Endothelial cell (in vitro differentiated cells): ENCODE data around the gene CYP4F8. TPM values are rescaled to one million over a fixed set of nuclear protein-coding genes. Genes with fewer than 3 reads are reported as not detected.

Source experiments
- DNase-seq: peaks from one replicate; pipeline ENCODE4 v3.0.0; 2021; ENCODE audit warnings: low spot score
- H3K27ac Mint-ChIP-seq: one replicate; pipeline ENCODE4 v1.8.0; 2021; ENCODE audit warnings: mixed read lengths, inconsistent platforms; ENCODE audit not compliant: unreplicated experiment
- H3K27me3 Mint-ChIP-seq: one replicate; pipeline ENCODE4 v1.8.0; 2021; ENCODE audit warnings: mild to moderate bottlenecking, moderate library complexity, mixed read lengths, inconsistent platforms; ENCODE audit not compliant: unreplicated experiment
- H3K36me3 Mint-ChIP-seq: one replicate; pipeline ENCODE4 v1.8.0; 2021; ENCODE audit warnings: mild to moderate bottlenecking, low read depth, mixed read lengths, inconsistent platforms; ENCODE audit not compliant: unreplicated experiment
- H3K4me1 Mint-ChIP-seq: one replicate; pipeline ENCODE4 v1.8.0; 2021; ENCODE audit warnings: mild to moderate bottlenecking, mixed read lengths, inconsistent platforms; ENCODE audit not compliant: unreplicated experiment
- H3K4me3 Mint-ChIP-seq: one replicate; pipeline ENCODE4 v1.8.0; 2021; ENCODE audit warnings: mild to moderate bottlenecking, mixed read lengths, inconsistent platforms; ENCODE audit not compliant: unreplicated experiment
- H3K9me3 Mint-ChIP-seq: one replicate; pipeline ENCODE4 v1.8.0; 2021; ENCODE audit warnings: mixed read lengths, inconsistent platforms; ENCODE audit not compliant: unreplicated experiment
- CTCF ChIP-seq: fragments of 200-600 bp; sonication (generic); IDR thresholded peaks from one replicate; pipeline ENCODE4 v1.5.0; 2021; ENCODE audit warnings: antibody characterized with exemption; ENCODE audit not compliant: unreplicated experiment
- total RNA-seq: library from RNA; stranded (reverse); fragmentation: NEBNext Ultra II Directional; extraction: Animal tissue kit (Norgen Biotek cat#: 25700); gene quantifications from one replicate; pipeline ENCODE4 v1.2.1, GENCODE V29; 2021; ENCODE audit not compliant: unreplicated experiment

Gene CYP4F8
- total RNA-seq, 1 donor from 2014 or later, result not detected

DNA sequence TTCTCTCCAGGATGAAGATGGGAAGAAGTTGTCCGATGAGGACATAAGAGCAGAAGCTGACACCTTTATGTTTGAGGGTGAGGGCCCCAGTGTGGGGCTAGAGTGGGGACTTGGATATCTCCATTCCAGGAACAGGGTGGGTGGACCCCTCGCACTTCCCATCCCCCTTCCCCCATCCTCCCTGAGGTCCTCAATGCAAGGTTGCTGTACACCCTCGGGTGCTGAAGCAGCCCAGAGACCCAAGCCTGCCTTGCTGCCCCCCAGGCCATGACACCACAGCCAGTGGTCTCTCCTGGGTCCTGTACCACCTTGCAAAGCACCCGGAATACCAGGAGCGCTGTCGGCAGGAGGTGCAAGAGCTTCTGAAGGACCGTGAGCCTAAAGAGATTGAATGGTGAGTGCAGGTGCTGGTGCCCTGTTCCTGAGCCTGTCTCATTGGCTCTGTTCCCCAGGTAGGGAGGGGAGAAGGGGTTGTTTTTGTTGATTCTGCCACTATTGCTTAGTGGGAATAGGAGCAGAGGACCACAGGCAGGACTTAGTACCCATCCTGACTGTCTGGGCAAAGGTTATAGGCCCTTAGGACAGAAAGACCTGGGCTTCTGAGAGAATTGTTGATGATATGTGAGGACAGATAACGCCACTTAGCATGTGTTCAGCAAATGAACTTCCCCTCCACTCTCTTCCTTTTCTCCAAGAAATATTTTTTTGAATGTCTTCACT lies 37.7 kb downstream of the CYP4F8 start:
- TF ChIP-seq CTCF, result no peak

DNA sequence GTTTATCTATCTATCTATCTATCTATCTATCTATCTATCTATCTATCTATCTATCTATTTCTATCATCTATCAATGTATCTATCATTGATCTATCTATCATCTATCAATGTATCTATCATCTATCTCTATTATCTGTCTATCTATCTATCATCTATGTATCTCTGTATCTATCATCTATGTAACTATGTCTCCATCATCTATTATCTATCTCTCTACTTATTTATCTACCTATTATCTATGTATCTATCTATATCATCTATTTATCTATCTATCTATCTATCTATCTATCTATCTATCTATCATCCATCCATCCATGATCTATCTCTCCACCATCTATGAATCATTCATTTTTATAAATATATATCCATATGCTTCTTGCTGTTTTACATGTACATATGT lies 41.4 kb downstream of the CYP4F8 start:
- H3K27me3 Mint-ChIP-seq, result peaks cover 8% of the 10 kb centered on the region
- no peak overlapping the region for H3K27ac Mint-ChIP-seq
- H3K4me3 Mint-ChIP-seq, result no peak overlapping the region
- peaks cover 43% of the 10 kb centered on the region for H3K9me3 Mint-ChIP-seq
- no peak for TF ChIP-seq CTCF
- H3K4me1 Mint-ChIP-seq, result no peaks in the 10 kb centered on the region
- H3K36me3 Mint-ChIP-seq, result peaks cover 3% of the 10 kb centered on the region
- DNase-seq, result no peak

More for the DNA sequence above, 37.7 kb downstream of the CYP4F8 start:
- Mint-ChIP-seq H3K9me3 (peaks cover 56% of the 10 kb centered on the region), H3K27me3 (peaks cover 4% of the 10 kb centered on the region), H3K4me3 (no peak overlapping the region), H3K27ac (no peak overlapping the region), H3K4me1 (no peaks in the 10 kb centered on the region), H3K36me3 (peaks cover 8% of the 10 kb centered on the region)
- no peak for DNase-seq

- TF ChIP-seq CTCF, result no peak
- H3K4me1 Mint-ChIP-seq, result no peaks in the 10 kb centered on the region
- no peak overlapping the region for H3K27ac Mint-ChIP-seq
- peaks cover 6% of the 10 kb centered on the region for H3K27me3 Mint-ChIP-seq
- DNase-seq, result no peak
- H3K4me3 Mint-ChIP-seq, result no peak overlapping the region
- H3K9me3 Mint-ChIP-seq, result peaks cover 41% of the 10 kb centered on the region
- peaks cover 4% of the 10 kb centered on the region for H3K36me3 Mint-ChIP-seq
Observed at GRCh38 chr19:15663247-15663646, 48.2 kb downstream of the CYP4F8 start.

- Mint-ChIP-seq H3K36me3 (peaks cover 8% of the 10 kb centered on the region), H3K4me3 (no peak overlapping the region), H3K9me3 (peaks cover 46% of the 10 kb centered on the region), H3K27me3 (peaks cover 6% of the 10 kb centered on the region), H3K27ac (no peak overlapping the region), H3K4me1 (no peaks in the 10 kb centered on the region)
- no peak for DNase-seq
- no peak for TF ChIP-seq CTCF
Observed at GRCh38 chr19:15666186-15666585, 51.2 kb downstream of the CYP4F8 start.

DNA sequence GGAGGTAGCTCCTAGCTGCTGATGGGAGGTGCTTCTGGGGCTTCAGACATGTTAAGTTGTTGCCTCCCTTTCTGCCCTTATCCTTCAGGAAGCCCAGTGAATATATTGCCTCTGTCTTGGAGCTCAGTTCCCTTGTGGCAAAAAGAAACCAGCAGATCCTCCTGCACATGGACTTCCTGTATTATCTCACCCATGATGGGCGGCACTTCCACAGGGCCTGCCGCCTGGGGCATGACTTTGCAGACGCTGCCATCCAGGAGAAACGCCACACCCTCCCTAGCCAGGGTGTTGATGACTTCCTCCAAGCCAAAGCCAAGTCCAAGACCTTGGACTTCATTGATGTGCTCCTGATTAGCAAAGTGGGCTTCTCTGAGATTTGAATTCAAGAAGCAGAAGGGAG lies 51.9 kb downstream of the CYP4F8 start:
- Mint-ChIP-seq H3K27me3 (peaks cover 6% of the 10 kb centered on the region), H3K9me3 (peaks cover 39% of the 10 kb centered on the region), H3K36me3 (peaks cover 5% of the 10 kb centered on the region), H3K27ac (no peak overlapping the region), H3K4me1 (no peaks in the 10 kb centered on the region), H3K4me3 (no peak overlapping the region)
- TF ChIP-seq CTCF, result no peak
- no peak for DNase-seq
